Stomach smooth muscle (tissue), 2 donors: Measurements from ENCODE around the gene CCDC85C.
A peak's percentile ranks its signal among the peaks of the same experiment; 100 is the strongest.

ENCODE experiments used
- H3K27ac ChIP-seq: one replicate; pipeline ENCODE4 v1.7.0; 2013; ENCODE audit warnings: mild to moderate bottlenecking, low read length, inconsistent platforms
- H3K27me3 ChIP-seq, 2 donors: one replicate each; pipeline ENCODE4 v1.7.0; 2013; ENCODE audit warnings: low read length in 2 of 2; ENCODE audit not compliant: insufficient read depth in 2 of 2, control insufficient read depth in 1 of 2
- H3K36me3 ChIP-seq, 2 donors: one replicate each; pipeline ENCODE4 v1.7.0; 2013; ENCODE audit warnings: low read length in 2 of 2; ENCODE audit not compliant: control insufficient read depth in 2 of 2, insufficient read depth in 2 of 2
- H3K4me1 ChIP-seq: one replicate; pipeline ENCODE4 v1.7.0; 2013; ENCODE audit warnings: low read length; ENCODE audit not compliant: control insufficient read depth, insufficient read depth
- H3K4me3 ChIP-seq, 2 donors: one replicate each; pipeline ENCODE4 v1.7.0; 2013; ENCODE audit warnings: low read length in 2 of 2
- H3K9ac ChIP-seq, 2 donors: one replicate each; pipeline ENCODE4 v1.7.0; 2013; ENCODE audit warnings: low read length in 2 of 2, mild to moderate bottlenecking in 1 of 2
- H3K9me3 ChIP-seq, 2 donors: one replicate each; pipeline ENCODE4 v1.7.0; 2013; ENCODE audit warnings: low read length in 2 of 2; ENCODE audit not compliant: control insufficient read depth in 2 of 2
- donor health status: healthy.
- donor health status: Pancreatic carcinoma.

Gene CCDC85C

DNA sequence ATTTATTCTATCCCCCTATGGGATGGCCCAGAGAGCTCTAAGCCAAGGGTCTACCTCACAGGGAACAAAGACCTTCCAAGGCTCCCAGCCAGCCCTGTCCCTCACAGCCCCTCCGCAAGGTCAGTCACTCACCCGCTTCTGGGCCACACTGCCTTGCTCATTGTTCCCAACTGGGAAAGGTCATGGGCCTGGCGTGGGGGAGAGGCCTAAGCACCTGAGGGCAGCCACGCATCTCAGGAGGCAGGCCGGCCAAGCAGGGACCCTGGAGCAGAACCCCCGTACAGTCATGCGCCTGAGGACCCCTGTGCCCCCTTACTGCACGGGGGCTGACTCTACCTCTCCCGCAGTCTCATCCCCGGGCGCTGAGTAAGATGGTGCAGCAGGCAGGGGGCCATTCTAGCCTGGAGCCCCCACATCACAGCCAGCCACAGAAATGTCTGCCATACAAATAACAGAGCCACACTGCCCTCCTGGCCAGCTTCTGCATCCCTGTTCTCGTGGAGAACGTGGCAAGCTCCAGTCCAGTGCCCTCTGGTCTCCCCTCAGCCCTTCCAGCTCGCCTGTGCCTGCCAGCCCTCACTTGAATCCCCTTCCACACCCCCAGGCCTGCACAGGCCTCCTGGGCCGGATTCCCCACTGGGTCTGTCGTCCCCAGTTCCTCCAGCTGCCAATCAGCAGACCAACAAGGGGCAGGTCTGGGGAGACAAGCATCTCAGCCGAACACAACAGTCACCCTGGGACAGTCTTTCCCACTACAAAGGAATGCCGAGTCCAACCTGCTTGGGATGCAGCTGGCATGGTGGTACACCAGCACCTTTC lies 16.3 kb downstream of the CCDC85C start:
- no peak overlapping the region for H3K9ac ChIP-seq
- peaks cover 69% of the 10 kb centered on the region for H3K4me1 ChIP-seq
- no peaks in the 10 kb centered on the region for H3K27me3 ChIP-seq
- no peaks in the 10 kb centered on the region for H3K9me3 ChIP-seq
- no peaks in the 10 kb centered on the region for H3K36me3 ChIP-seq
- H3K27ac ChIP-seq, result peak overlapping the region; percentile 41
- H3K4me3 ChIP-seq, result no peak overlapping the region

DNA sequence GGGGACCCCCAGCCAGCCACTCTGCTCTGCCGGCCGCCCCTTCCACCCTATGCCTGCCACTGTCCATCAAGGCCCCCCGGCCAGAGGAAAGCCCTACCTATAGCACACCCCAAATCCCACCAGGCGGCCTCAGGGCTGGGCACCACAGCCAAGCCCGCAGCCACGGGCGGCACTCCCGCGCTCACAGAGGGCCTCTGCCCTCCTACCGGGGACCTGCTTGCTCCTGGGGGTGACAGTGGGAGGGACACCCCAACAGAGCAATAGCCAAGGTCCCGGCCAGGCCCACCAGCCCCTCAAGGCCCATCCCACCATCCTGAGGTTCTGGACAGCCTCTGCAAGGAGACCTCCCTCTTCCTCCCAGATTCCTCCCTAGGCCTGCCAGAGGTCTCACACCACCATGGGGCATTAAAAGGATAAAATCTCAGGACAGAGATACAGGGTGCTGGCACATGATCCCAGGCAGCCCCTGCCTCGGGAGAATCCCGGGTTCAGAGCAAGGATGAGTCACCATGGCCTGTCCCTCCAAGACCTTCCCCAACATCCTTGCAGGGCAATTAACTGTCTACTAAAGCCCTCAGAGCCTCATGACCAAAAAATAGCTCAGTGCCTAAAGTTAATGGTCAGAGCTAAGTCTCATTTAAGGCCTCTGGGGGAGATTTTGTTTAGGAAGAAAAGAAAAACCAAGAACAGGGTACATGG lies 17.1 kb downstream of the CCDC85C start:
- Histone ChIP-seq H3K4me1 (peaks cover 66% of the 10 kb centered on the region), H3K9ac (no peak overlapping the region), H3K9me3 (no peaks in the 10 kb centered on the region), H3K27ac (peak overlapping the region; percentile 41), H3K27me3 (no peaks in the 10 kb centered on the region), H3K4me3 (no peak overlapping the region), H3K36me3 (no peaks in the 10 kb centered on the region)

DNA sequence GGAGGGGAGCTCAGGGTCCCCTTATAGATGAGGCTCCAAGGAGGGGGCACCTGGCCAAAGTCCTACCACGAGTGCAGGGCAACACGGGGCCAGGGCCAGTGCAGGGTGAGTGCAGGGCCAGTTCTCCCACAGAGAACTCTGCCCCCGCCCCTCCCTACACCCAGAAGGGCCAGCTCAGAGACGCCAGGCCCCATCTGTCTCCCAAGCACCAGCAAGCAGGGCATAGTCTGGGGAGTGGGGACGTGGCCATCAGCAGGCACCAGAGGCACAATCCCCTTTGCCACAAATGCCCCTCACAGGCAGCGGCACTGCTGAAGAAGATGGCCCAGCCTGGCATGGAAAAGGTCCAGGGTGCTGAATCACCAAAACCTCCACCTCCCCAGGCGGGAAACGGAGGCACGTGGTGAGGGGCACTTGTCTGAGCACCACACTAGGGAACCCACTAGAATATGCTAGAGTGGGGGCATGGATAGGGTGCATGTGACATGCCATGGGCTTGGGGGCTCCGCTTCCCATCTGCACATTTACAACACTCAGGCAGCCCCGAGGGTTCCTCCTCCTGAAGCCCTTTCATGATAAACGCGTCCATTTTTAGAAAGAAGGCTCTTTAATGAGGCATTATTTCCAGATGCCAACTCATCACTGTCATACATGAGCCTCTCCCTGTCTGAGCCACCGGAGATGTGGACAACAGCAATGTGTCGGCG lies 17.8 kb downstream of the CCDC85C start:
- H3K36me3 ChIP-seq, result peaks cover 0 to 2% of the 10 kb centered on the region in 2 donors
- H3K27me3 ChIP-seq, result no peaks in the 10 kb centered on the region
- no peak overlapping the region for H3K9ac ChIP-seq
- no peaks in the 10 kb centered on the region for H3K9me3 ChIP-seq
- peak overlapping the region; percentile 31 for H3K27ac ChIP-seq
- H3K4me1 ChIP-seq, result peaks cover 67% of the 10 kb centered on the region
- no peak overlapping the region for H3K4me3 ChIP-seq

DNA sequence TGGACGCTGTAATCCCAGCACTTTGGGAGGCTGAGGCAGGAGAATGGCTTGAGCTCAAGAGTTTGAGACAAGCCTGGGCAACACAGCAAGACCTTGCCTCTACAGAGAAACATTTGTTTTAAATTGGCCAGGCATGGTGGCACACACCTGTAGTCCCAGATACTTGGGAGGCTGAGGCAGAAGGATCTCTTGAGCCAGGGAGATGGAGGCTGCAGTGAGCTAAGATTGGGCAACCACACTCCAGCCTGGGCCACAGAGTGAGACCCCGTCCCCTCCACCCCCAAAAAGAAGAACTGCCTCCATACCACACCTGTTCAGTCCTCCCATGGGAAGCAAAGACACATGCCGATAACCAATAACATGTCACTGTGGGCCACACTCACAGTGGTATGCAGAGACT lies 19.2 kb downstream of the CCDC85C start:
- Histone ChIP-seq H3K27me3 (no peaks in the 10 kb centered on the region), H3K4me1 (peaks cover 66% of the 10 kb centered on the region), H3K27ac (no peak overlapping the region), H3K4me3 (no peak overlapping the region), H3K36me3 (peaks cover 0 to 2% of the 10 kb centered on the region in 2 donors), H3K9me3 (no peaks in the 10 kb centered on the region), H3K9ac (no peak overlapping the region)

DNA sequence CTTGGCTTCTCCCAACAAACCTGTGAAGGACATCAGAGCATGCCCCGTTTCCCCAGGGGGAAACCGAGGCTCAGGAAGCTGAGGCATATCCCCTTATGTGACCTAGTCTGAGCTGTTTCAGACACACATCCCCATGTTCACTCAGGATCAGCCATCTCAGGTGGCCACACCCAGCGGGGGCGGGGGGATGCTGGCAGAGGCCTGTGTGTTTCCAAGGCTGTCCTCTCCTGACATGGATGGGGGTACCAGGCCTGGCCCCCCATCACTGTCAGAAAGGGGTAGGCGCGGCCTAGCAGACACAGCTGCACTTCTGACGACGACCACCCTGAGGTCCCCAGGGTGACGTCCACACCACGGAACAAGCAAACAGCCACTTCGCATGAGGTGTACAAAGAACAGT lies 22.1 kb downstream of the CCDC85C start:
- no peak overlapping the region for H3K4me3 ChIP-seq
- H3K9ac ChIP-seq, result no peak overlapping the region
- peak overlapping the region; percentile 18 for H3K27ac ChIP-seq

DNA sequence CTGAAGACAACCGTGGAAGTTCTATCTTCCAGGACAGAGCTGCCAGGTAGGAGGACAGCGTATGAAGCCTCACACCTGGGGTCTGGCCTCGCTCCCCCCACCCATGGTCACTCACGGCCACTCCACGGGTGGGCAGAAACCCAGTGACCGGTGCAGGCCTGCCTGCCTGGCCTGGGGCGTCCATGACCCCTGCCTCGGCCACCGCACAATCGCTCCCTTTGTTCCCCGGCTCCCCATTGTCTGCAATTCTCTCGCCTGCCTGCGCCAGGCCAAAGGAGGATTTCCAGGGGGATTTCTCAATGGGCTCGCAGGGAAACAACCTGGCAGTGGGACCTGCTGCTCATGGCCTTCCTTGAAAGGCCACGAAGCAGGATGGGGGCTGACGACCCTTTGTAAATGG lies 22.6 kb downstream of the CCDC85C start:
- H3K9me3 ChIP-seq, result no peaks in the 10 kb centered on the region
- H3K36me3 ChIP-seq, result peaks cover 0 to 2% of the 10 kb centered on the region in 2 donors
- no peaks in the 10 kb centered on the region for H3K27me3 ChIP-seq
- peak overlapping the region; percentile 46 for H3K27ac ChIP-seq
- peaks cover 67% of the 10 kb centered on the region for H3K4me1 ChIP-seq
- H3K9ac ChIP-seq, result no peak overlapping the region
- H3K4me3 ChIP-seq, result no peak overlapping the region

More for the DNA sequence above, 22.1 kb downstream of the CCDC85C start:
- Histone ChIP-seq H3K27me3 (no peaks in the 10 kb centered on the region), H3K36me3 (peaks cover 0 to 2% of the 10 kb centered on the region in 2 donors), H3K9me3 (no peaks in the 10 kb centered on the region), H3K4me1 (peaks cover 67% of the 10 kb centered on the region)

DNA sequence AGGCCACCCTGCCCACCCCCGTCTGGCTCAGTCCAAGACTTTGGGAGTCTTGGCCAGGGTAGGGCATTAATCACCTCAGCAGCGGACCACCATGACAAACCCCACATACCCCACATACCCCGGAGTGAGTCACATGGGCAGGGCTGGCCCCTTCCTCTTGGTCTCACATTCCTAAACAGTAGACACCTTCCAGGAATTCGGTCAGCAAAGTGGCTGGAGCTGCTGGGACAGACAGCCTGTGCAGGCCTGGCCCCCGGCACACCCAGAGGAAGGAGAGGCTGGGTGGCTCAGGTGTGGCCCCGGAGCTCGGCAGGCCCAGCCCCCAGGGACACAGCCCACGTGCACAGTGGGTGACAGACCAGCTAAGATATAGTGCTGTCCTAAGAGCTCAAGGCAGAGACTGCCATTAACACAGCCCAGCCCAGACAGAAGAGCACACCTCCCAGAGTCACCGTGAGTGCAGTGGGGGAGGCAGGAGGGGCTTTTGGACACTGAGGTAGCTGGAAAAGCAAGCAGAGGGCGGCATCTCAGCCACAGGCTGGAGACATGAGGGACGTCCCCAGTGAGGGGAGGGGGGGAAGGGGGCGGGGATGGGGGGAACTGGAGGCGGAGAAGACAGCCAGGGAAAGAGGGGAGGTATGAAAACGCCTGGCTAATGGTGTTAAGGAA lies 24.0 kb downstream of the CCDC85C start:
- Histone ChIP-seq H3K4me1 (peaks cover 72% of the 10 kb centered on the region), H3K9me3 (no peaks in the 10 kb centered on the region), H3K27ac (peak overlapping the region; percentile 94)

DNA sequence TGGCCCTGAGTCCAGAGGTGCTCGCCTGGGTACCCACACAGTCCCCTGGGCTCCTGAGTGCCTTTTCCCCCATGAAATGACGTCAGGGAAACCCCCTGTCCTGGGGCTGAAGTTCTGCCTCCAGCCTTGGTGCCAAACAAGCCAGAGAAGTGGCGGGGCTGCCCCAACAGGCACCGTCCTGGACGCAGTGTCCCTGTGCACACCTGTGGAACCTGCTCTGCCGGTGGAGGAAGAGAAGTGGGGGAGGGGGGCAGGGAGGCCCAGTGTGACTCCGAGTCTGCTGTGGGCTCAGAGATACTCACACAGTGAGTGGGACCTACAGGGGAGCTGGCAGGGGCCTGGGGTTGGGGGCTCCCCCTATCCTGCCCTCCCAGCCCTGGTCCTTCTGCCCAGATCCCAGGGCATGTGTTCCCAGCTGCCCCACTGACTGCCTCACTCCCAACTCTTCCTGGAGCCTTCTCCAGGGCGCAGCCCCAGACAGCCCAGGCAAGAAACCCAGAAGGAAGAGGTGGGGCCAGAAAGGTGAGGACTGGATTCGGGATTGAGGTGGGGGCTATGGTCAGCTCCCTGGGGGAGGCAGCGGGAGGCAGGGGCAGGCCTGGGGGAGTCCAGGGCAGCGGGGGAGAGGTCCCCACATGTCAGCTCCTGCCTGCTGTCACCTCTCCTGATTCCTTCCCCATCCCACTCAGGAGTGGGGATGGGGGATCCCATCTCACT lies 24.7 kb downstream of the CCDC85C start:
- H3K4me3 ChIP-seq, result peak overlapping the region; percentile 6 to 60
- peak overlapping the region; percentile 23 to 47 for H3K9ac ChIP-seq
- peaks cover 0 to 2% of the 10 kb centered on the region in 2 donors for H3K36me3 ChIP-seq
- H3K27ac ChIP-seq, result peak overlapping the region; percentile 94
- H3K9me3 ChIP-seq, result no peaks in the 10 kb centered on the region
- H3K27me3 ChIP-seq, result no peaks in the 10 kb centered on the region
- peaks cover 80% of the 10 kb centered on the region for H3K4me1 ChIP-seq

More for the DNA sequence above, 24.0 kb downstream of the CCDC85C start:
- Histone ChIP-seq H3K27me3 (no peaks in the 10 kb centered on the region), H3K4me3 (peak overlapping the region in 1 of 2 donors; percentile 29), H3K36me3 (peaks cover 0 to 2% of the 10 kb centered on the region in 2 donors), H3K9ac (peak overlapping the region; percentile 23 to 47)

DNA sequence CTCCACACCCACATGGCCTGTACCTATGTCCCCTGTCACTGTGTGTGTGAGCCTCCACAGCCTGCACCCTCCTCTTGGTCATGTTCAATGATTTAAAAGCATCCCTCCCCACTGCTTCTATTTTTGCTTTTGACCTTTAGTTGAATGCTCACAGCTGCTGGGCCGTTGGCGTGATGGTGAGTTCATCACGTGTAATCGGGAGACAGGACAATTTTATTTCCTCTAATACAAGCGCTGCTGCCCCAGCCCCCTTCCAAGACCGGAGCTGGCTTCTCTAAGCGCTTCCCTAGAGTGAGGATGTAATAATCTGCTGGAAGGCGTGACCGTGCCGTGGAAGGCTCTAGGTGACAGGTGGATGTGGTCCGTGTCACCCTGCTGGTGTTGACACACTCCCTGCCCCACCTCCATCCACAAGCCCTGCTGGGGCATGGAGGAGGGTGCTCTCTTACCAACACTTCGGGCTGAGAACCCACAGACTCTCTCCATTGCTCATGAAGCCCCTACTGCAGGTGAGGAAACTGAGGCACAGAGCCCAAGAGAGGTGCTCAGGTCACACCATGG lies 25.4 kb downstream of the CCDC85C start:
- Histone ChIP-seq H3K9me3 (no peaks in the 10 kb centered on the region), H3K27me3 (no peaks in the 10 kb centered on the region), H3K4me3 (peak overlapping the region; percentile 6 to 60), H3K36me3 (peaks cover 0 to 2% of the 10 kb centered on the region in 2 donors), H3K9ac (peak overlapping the region in 1 of 2 donors; percentile 47), H3K27ac (peak overlapping the region; percentile 94), H3K4me1 (peaks cover 86% of the 10 kb centered on the region)
